GM21619 (cell line): Measurements from ENCODE around the gene GID4.

Source experiments
- ATAC-seq: cut with Tn5 transposase; IDR thresholded peaks from one replicate; pipeline ENCODE4 v1.9.1; 2021; ENCODE audit not compliant: unreplicated experiment

GID4 gene

GRCh38 chr17:18099516-18099915, 60.3 kb downstream of the GID4 start:
- ATAC-seq, result no peak

DNA sequence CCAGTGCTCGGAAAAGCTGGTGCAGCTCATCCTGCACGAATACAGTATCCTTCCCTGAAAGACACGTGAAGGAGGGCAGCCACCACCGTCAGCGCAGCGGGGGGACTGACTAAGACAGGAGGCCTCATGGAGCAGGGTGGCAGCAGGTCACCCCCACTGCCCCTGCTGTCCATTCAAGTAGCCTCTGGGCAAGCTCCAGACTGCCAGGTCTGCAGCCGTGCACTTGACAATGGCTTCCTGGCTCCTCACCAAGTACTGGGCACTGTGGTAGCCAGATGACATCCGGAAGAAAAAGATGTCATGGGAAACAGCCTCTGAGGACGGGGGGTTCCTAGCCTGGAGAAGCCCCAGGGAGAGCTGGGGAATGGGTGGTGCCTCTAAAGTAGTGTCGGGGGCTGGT, 61.4 kb downstream of the GID4 start:
- no peak for ATAC-seq

DNA sequence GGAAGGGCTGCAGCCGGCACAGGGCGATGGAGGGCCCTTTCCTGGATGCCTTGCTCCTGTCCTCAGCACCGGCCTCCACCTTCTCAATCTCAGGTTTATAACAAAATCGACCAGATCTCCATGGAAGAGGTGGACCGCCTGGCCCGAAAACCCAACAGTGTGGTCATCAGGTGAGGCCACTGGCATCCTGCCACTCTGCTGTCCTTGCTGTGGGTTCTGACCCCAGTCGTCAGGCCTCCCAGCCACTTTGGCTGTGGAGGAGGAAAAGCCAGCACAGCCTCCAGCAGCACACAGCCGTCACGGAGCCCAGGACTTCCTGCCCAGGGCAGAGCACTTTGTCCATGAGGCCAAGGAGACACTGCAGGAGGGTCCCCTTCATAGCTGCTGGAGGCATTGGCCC, 62.6 kb downstream of the GID4 start:
- ATAC-seq, result no peak

- ATAC-seq, result no peak
Observed at GRCh38 chr17:18102640-18103039, 63.4 kb downstream of the GID4 start.

DNA sequence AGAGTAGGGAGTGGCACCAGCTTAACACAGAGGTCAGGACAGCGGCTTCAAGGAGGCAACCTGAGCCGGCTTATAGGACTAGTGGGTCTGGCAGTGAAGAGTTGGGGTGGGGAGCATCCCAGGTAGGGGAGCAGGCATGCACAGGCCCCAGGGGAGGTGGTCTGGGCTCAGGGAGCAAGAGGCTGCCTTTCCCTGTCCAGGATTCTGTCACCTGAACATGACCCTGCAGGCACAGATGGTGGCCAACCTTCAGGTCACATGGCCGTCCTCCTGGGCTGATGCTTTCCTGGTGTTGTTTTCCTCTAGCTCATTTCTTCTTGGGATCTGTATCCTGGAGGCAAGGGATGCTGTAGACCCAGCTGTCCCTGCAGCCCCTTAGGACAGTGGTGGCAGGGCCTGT, 65.8 kb downstream of the GID4 start:
- no peak for ATAC-seq

DNA sequence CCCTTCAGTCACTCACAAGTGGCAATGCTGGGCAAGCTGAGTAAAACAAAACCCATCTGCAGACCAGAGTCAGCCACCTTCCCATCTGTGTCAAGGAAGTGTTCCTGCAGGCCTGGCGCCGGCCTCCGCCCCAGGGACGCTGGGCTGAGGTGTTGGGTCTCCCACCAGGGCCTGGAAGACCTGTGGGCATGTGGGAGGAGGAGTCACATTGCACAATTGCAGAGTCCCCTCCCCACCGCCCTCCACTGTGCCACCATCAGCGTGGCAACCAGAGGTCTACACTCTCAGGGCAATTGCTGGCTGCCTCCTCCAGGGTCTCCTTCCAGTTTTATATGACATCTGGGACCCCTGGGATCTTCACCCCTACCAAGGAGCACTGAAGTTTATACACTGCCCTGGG, 66.4 kb downstream of the GID4 start:
- ATAC-seq, result no peak

DNA sequence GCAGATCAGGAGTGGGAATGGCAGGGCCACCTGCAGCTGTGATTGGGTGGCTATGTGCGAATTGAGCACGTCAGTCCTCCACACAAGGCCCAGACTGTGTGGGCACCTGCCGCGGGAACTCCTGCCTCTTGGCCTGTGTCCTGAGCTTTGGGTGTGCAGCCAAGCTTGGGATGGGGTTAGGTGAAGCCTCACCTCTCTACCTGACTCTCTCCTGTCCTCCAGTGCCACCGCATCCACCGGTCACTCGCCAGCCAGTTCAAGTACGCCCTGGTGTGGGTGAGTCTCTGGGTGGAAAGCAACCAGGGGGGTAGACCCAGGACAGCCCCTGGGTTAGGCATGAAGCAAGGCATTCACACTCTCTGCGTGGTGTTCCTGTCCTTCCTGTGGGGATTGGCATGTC, 67.0 kb downstream of the GID4 start:
- ATAC-seq, result no peak

GRCh38 chr17:18107061-18107790, 68.0 kb downstream of the GID4 start:
- no peak for ATAC-seq

DNA sequence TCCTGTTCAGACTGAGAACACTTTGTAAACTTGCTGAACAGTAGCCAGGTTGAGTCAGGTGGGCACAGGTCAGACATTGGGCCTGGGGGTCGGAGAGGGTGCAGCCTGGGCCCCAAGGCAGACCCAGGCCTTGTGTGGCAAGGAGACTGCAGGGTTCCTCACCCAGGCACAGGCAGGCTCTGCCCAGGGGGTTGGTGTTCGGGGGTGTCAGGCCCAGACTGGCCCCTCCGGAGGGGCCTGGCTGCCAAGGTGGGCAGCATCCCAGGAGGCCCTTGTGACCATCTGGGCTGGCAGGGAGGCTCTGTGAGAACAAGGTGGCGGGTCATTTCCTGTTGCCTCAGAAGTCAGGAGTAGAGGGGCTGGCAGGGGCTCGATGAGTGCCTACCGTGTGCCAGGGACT, 68.8 kb downstream of the GID4 start:
- no peak for ATAC-seq

GRCh38 chr17:18108401-18109312, 69.4 kb downstream of the GID4 start, which contains the start of gene MYO15A:
TSS of gene MYO15A (plus strand) at chr17:18108756. CDS start at chr17:18118801, 10,045 bp downstream.
- ATAC-seq, result no peak

- no peak for ATAC-seq
Observed at GRCh38 chr17:18109935-18110485, 70.8 kb downstream of the GID4 start.

- no peak for ATAC-seq
Observed at GRCh38 chr17:18110636-18111145, 71.5 kb downstream of the GID4 start.

- no peak for ATAC-seq
Observed at GRCh38 chr17:18111330-18111971, 72.2 kb downstream of the GID4 start.

DNA sequence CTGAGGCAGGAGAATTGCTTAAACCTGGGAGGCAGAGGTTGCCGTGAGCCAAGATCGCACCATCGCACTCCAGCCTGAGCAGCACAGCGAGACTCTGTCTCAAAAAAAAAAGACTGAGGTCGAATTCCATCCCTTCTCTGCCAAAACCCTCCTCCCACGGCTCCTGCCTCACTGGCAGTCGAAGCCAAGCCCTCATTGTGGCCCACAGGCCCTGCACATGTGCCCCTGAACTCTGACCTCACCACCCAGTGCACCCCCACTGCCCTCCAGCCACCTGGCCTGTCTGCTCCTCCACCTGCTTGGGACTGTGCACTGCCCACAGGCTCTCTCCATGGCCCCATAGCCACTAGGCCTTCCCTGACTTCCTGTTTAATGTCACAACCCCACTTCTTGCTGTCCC, 76.3 kb downstream of the GID4 start:
- no peak for ATAC-seq

DNA sequence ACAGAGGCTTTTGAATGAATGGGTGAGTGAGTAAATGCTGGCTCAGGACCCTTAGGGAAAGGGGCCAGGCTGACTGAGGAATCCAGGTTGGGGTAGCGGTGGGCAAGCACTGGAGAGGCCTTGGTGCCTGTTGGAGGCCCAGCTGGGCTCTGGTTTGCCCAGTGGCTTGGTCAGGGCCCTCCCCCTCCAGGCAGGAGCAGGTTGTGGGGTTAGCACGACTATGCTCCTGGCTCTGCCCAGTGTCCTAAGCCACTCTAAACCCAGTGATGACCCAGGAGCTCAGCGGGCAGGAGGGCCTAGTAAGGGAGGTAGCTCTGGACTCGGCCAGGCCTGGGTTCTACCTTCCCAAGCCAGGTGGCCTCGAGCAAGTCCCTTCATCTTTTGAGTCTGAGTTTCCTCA, 76.9 kb downstream of the GID4 start:
- no peak for ATAC-seq

- ATAC-seq, result no peak
Observed at GRCh38 chr17:18117533-18117932, 78.3 kb downstream of the GID4 start.
